ENCODE measurements around the gene XCL1. TPM values are rescaled to one million over a fixed set of nuclear protein-coding genes. Genes with fewer than 3 reads are reported as not detected.

The XCL1 gene
- total and polyA plus RNA-seq, 10 of the 15 experiments (the other 5 are each of a cell fraction or from before 2014, with no cell fraction given): 0.68 to 1,222 (median 12.2) TPM

- DNase-seq (ENCODE audit: low read depth, low spot score): no peak
- TF ChIP-seq ZNF384 (IDR thresholded peaks at IDR 0.05; ENCODE audit: borderline replicate concordance, low read depth, low read length) (no peak), YBX1 (IDR thresholded peaks at IDR 0.05) (no peak), MXI1 (IDR thresholded peaks at IDR 0.05; ENCODE audit: low read depth, low read length) (no peak), ZBTB11 (CRISPR knock-in tag; IDR thresholded peaks at IDR 0.05) (no peak), GATAD2B (conservative IDR thresholded peaks at IDR 0.05; ENCODE audit: low read depth) (no peak)
- no peak for FAIRE-seq
- no peak overlapping the region for H2AFZ ChIP-seq (ENCODE audit: control insufficient read depth, low read depth, low read length)
- RAD21 ChIA-PET (ENCODE audit: unreplicated experiment): no interaction called here
- H3K27me3 ChIP-seq (replicated peaks in 1 of 2; ENCODE audit: control insufficient read depth in 2 of 2, insufficient read depth in 2 of 2, low read length in 1 of 2): no peaks in the 10 kb centered on the region
- no peaks in the 10 kb centered on the region for H3K9me3 ChIP-seq (replicated peaks; ENCODE audit: control insufficient read depth, insufficient read depth, low read length)
- H4K20me1 ChIP-seq (ENCODE audit: control insufficient read depth, insufficient read depth): no peaks in the 10 kb centered on the region
- BruUV-seq (replicated peaks): no TSS peak
- WGBS (ENCODE audit: insufficient coverage, insufficient replicate concordance, low lambda C conversion rate, missing lambda C conversion rate): 0% methylated on average over 1 of the region's 1 CpG
- H3K4me1 ChIP-seq (ENCODE audit: control insufficient read depth, insufficient read depth, low read length): no peaks in the 10 kb centered on the region
- CTCF ChIA-PET: interaction anchor here (0.6 to 2.8 kb wide), 4 partner anchors 10 to 721 kb away, joined by 3 to 11 read pairs (median 8); no protein-coding TSS in a partner anchor
- SMC1A ChIA-PET (ENCODE audit: uncharacterized antibody, unreplicated experiment): interaction anchor here (1.1 to 2.0 kb wide), 3 partner anchors 9 to 285 kb away, joined by 3 to 8 read pairs (median 5); no protein-coding TSS in a partner anchor
- H3K4me2 ChIP-seq (ENCODE audit: control insufficient read depth, insufficient read depth): no peak overlapping the region
- H3K4me3 ChIP-seq: no peak overlapping the region
- H3K9ac ChIP-seq (ENCODE audit: control insufficient read depth, insufficient read depth, low read length): no peak overlapping the region
- intact Hi-C loops (cut with micrococcal nuclease; ENCODE audit: unreplicated experiment) (no loop called here), in situ Hi-C loops (cut with MboI) (no loop called here)
- no peaks in the 10 kb centered on the region for H3K79me2 ChIP-seq (ENCODE audit: control insufficient read depth, insufficient read depth, low read length)
- POLR2A ChIA-PET: no interaction called here
- no peak overlapping the region for H3K27ac ChIP-seq (ENCODE audit: control insufficient read depth, insufficient read depth)
- H3K36me3 ChIP-seq (ENCODE audit: control insufficient read depth in 2 of 2, insufficient read depth in 2 of 2, low read length in 1 of 2): no peaks in the 10 kb centered on the region
- no peak for ATAC-seq
Measured at GRCh38 chr1:168627370-168627769, 51.0 kb downstream of the XCL1 start.
